Activated T-cell treated with anti-CD3 and anti-CD28 coated beads, Interleukin-2, amount 50 U/mL, for 1 hour (primary cell): ENCODE measurements around the gene PRR12.

Source experiments
- DNase-seq: peaks from one replicate; pipeline ENCODE4 v3.0.0-alpha.2; 2020

The PRR12 gene

GRCh38 chr19:49669516-49669915 lies 78.5 kb downstream of the PRR12 start:
- no peak for DNase-seq

GRCh38 chr19:49672131-49672919 lies 81.3 kb downstream of the PRR12 start:
- peak; percentile 79 for DNase-seq
